ENCODE results near the gene PDE4D.

DNA sequence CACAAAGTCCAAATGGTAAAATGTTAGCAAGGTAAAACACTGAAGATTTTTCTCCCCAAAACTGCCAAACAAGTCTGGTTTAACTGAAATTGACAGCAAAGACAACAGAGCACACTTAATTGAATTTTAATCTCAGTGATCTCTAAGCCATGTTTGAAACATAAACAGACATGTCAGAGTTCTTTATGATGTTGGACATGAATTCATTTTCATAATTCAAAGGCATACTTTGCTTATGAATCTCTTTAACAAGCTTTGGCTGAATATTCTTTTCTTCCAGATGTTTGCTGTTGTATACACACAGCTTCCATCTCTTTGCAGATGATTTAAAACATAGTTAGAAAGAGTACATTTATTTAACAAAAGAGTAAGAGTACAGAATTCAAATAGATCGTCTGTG is 801.6 kb downstream of the PDE4D start:
- no peak for TF ChIP-seq CTCF (IDR thresholded peaks at IDR 0.05)
- TF ChIP-seq POLR2A (IDR thresholded peaks at IDR 0.05), result no peak

Data from tibial nerve (tissue), 3 donors.